HuH-7 (cell line): ENCODE measurements around the gene PLA2G3.
"Not testable (repeated sequence)": the region's sequence is repeated elsewhere in the genome, so short reads cannot be mapped to it uniquely, and the experiment has no call there.

Experiments used
- DNase-seq: peaks from one replicate; pipeline ENCODE4 v3.0.0; 2011; ENCODE audit warnings: low spot score

PLA2G3 gene

GRCh38 chr22:31099841-31100761, 40.2 kb downstream of the PLA2G3 start:
- no peak for DNase-seq

DNA sequence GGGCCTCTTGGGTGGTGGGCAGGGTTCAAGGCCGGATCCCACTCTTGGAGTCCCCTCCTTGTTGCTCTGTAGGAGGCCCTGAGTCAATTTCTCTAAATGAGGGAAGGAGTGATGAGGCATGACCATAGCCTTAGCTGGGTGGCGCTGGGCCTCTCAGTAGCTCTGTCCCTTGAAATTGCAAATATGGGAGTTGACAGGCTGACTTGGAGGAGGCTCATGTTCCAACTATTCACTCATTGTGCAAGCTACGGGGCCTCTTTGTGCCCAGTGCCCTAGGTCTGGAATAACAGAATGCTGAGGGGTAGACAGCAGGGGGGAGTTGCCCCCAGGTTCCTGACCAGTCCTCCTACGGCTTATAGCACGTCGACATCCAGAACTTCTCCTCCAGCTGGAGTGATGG, 40.9 kb downstream of the PLA2G3 start:
- DNase-seq, result no peak

DNA sequence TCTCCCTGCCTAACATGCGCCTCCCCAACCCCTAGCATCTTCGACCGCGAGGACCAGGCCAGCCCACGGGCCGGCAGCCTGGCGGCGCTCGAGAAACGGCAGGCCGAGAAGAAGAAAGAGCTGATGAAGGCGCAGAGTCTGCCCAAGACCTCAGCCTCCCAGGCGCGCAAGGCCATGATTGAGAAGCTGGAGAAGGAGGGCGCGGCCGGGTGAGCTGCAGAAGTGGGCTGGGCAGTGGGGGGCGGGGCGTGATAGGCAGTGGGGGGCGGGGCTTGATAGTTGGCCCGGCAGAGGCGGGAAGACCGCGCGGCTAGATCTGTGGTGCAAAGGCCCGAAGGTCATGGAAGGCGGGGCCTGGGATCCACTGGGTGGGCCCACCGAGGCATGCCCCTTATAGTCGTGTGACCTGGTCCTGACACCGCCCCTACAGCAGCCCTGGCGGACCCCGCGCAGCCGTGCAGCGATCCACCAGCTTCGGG, 41.6 kb downstream of the PLA2G3 start:
- no peak for DNase-seq

DNA sequence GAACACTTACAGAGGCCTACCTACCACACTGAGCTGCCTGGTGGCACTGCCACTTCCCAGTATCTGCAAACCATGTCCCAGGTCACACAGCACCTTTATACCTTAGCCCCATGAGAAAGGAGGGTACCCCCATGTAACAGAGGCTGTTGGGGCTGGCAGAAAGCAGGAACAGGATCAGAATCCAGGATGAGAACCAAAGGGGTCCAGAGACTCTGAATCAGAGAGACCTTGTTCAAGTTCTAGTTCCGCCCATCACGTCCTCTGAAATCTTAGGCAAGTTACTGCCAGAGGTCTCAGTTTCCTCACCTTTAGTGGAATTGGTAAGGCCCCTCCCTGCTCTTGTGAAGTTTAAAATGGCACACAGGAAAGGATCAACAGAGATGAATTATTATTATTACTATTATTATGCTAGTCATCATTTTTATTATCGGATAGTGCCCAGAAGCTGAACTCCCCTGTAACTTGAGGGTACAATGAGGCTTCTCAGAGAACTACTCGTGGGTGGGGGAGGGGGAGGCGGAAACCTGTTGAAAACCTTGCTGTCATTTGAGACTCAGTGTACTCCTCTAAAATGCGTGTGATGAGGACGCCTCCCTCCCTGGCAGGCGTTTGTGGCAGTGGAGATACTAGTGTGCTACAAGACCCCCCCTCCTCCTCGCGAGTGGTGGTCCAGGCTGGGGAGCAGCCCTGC, 42.2 kb downstream of the PLA2G3 start:
- no peak for DNase-seq

DNA sequence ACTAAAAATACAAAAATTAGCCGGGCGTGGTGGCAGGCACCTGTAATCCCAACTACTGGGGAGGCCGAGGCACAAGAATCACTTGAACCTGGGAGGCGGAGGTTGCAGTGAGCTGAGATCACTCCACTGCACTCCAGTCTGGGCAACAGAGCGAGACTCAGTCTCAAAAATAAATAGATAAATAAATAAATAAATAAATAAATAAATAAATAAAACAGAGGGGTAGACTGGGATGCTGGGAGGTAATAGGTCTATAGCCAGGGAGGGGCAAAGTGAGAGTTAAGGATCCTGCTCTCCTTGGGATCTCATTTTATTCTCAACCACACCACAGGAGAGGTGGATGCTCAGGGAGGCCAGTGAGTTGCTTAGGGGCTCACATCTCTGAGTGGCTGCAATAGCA, 42.8 kb downstream of the PLA2G3 start:
- not testable (repeated sequence) for DNase-seq

DNA sequence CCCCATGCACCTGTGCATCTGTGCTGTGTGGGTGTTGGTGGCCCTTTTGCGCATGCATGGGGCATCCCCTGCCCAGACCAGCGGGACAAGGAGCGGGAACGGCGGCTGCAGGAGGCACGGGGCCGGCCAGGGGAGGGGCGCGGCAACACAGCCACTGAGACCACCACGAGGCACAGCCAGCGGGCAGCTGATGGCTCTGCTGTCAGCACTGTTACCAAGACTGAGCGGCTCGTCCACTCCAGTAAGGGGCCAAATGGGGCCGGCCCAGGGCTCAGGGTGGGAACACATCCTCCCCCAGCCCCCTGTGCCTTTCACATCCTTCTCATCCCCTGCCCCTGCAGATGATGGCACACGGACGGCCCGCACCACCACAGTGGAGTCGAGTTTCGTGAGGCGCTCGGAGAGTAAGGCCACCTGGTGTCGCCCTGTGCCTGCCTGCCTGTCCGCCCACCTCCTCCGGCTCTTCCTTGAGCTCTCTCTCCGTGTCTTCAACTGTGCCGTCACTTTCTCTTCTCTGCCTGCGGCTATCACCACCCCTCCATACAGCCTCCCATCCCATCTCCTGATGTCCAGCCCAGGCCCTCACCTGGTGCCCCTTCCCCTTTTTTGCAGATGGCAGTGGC, 43.5 kb downstream of the PLA2G3 start:
- no peak for DNase-seq

DNA sequence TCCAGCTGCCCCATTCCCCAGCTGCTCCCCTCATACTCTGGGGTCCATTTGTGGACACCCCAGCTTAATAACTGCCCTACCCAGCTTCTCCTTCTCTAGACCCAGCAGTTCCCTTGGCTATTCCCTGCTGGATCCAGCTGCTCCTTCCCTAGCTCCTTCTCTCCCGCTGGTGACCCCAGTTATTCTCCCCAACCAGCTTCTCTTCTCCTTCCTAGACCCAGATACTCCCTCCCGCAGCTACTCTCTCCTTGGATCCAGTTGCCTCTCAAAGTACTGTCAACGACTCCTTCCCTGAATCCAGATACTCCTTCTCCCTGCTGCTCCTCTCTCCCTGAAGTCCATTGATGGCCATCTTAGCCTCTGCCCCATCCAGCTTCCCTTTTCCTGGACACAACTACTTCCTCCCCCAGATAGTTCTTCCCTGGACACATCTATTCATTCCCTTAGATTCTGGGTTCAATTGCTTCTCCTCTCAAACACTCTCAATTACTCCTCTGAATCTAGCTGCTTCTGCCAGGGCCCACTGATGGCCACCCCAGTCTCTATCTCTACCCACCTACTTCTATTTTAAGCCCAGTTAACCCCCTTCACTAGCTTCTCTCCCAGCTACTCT, 44.6 kb downstream of the PLA2G3 start:
- no peak for DNase-seq

DNA sequence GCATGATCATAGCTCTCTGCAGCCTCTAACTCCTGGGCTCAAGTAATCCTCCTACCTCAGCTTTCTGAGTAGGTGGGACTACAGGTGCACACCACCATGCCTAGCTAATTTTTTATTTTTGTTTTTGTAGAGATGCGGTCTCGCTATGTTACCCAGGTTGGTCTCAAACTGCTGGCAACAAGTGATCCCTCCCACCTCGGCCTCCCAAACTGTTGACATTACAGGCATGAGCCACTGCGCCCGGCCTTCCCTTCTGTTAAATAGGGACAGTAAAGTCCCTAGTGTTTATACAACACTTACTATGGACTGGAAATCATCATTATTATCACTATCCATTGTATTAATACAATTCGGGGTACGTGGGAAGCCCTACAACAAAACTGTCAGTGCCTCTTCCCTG, 45.6 kb downstream of the PLA2G3 start:
- DNase-seq, result no peak

- no peak for DNase-seq
Measured at GRCh38 chr22:31094021-31094551, 46.2 kb downstream of the PLA2G3 start.

- DNase-seq, result peak; percentile 43
Measured at GRCh38 chr22:31093086-31093850, 47.0 kb downstream of the PLA2G3 start.

DNA sequence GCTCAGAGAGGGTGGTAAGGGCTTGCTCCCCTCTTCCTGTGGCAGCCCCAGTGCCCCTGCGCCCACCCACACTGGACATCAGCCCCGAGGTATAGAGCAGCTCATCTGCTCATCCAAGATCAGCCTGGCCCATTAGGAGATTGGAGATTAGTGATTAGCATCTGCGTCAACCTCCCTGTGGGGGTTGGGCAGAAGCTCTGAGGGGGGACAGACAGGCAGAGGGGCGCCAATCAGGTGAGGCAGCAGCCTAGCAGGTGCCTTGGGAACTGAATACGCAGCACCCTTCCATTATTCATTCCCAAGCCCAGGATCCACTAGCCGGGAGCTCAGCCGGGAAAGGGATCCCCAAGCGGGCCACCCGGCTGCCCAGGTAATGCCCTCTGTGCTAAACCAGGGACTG, 48.1 kb downstream of the PLA2G3 start:
- peak; percentile 37 for DNase-seq

DNA sequence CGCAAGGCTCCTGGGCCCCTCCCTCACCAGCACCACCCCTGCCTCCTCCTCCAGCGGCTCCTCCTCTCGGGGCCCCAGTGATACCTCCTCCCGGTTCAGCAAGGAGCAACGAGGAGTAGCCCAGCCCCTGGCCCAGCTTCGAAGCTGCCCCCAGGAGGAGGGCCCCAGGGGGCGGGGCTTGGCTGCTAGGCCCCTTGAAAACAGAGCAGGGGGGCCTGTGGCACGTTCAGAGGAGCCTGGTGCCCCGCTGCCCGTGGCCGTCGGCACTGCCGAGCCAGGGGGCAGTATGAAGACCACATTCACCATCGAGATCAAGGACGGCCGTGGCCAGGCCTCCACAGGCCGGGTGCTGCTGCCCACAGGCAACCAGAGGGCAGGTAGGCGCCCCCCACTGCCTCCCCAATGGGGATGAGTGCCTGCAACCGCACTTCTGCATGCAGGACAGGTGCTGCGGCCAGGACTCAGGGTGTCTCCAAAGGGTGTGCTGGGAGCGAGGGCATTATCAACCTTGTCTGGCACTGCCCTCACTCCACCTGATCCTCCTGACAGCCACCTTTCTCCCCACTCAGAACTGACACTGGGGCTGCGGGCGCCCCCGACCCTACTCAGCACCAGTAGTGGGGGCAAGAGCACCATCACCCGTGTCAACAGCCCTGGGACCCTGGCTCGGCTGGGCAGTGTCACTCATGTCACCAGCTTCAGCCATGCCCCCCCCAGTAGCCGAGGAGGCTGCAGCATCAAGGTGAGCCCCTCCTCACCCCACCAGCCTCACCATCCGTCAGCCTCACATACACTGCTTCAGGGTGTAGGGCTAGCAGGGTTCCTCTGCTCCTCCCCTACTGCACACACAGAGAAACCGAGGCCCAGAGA, 49.0 kb downstream of the PLA2G3 start:
- DNase-seq, result no peak

- DNase-seq, result peak; percentile 25
Measured at GRCh38 chr22:31090217-31091085, 49.9 kb downstream of the PLA2G3 start.

- DNase-seq, result peak; percentile 97
Measured at GRCh38 chr22:31089160-31090100, 50.9 kb downstream of the PLA2G3 start.

GRCh38 chr22:31088233-31088986, 51.9 kb downstream of the PLA2G3 start:
- no peak for DNase-seq

- no peak for DNase-seq
Measured at GRCh38 chr22:31087744-31088215, 52.5 kb downstream of the PLA2G3 start.

GRCh38 chr22:31086703-31087330, 53.5 kb downstream of the PLA2G3 start:
- no peak for DNase-seq
